Aorta (tissue), 5 donors: ENCODE measurements around the gene UBE2J1. TPM values are rescaled to one million over a fixed set of nuclear protein-coding genes. Genes with fewer than 3 reads are reported as not detected.

Experiments used
- ATAC-seq: fragments of 200-7000 bp; cut with Tn5 transposase; one replicate; pipeline ENCODE4 v1.9.1; 2022; ENCODE audit warnings: moderate library complexity; ENCODE audit not compliant: low FRiP score
- DNase-seq, 2 donors: peaks; one replicate each; pipeline ENCODE4 v3.0.0-alpha.2; 2020
- H3K27ac ChIP-seq, 2 donors: one replicate each; pipeline ENCODE4 v1.5.1; 2013; ENCODE audit warnings: low read length in 2 of 2, mild to moderate bottlenecking in 2 of 2, moderate library complexity in 2 of 2, control low read depth in 1 of 2, inconsistent platforms in 1 of 2, low read depth in 1 of 2
- H3K27me3 ChIP-seq, 2 donors: one replicate each; pipeline ENCODE4 v1.6.1; 2013; ENCODE audit warnings: control low read depth in 1 of 2, low read length in 1 of 2, mild to moderate bottlenecking in 1 of 2, moderate library complexity in 1 of 2; ENCODE audit not compliant: insufficient read depth in 2 of 2, control insufficient read depth in 1 of 2
- H3K36me3 ChIP-seq, 2 donors: one replicate each; pipeline ENCODE4 v1.6.1; 2013; ENCODE audit warnings: control low read depth in 1 of 2, low read length in 1 of 2, mild to moderate bottlenecking in 1 of 2; ENCODE audit not compliant: insufficient read depth in 2 of 2, control insufficient read depth in 1 of 2
- H3K4me1 ChIP-seq, 2 donors: one replicate each; pipeline ENCODE4 v1.6.1; 2013; ENCODE audit warnings: low read length in 2 of 2, control low read depth in 1 of 2, mild to moderate bottlenecking in 1 of 2, moderate library complexity in 1 of 2; ENCODE audit not compliant: insufficient read depth in 2 of 2, control insufficient read depth in 1 of 2
- H3K4me3 ChIP-seq, 2 donors: one replicate each; pipeline ENCODE4 v1.5.1; 2013; ENCODE audit warnings: low read length in 2 of 2, control low read depth in 1 of 2, mild to moderate bottlenecking in 1 of 2
- H3K9me3 ChIP-seq: one replicate; pipeline ENCODE4 v1.6.1; 2013; ENCODE audit warnings: mild to moderate bottlenecking, low read length; ENCODE audit not compliant: control insufficient read depth
- WGBS, 2 donors: extraction: QIAGEN DNeasy Blood & Tissue Kit; methylation state at CpG; one replicate each; pipeline ENCODE4 v1.1.7; 2013; 5-methylcytosine and 5-hydroxymethylcytosine counted together
- intact Hi-C, 2 donors: fragments of 100-400 bp; cut with DNase I; formaldehyde crosslinking; loops; one replicate each; pipeline versions ENCODE4 v1.14.2 to v1.15.0; 2022
- polyA plus RNA-seq, 2 donors: library from polyadenylated mRNA; stranded (reverse); fragments of 200-250 nt; gene quantifications; one replicate each; pipeline ENCODE4 v1.2.3, GENCODE V29; 2013
- total RNA-seq, 2 donors: library from RNA; stranded (reverse); fragmentation: NEBNext Ultra II Directional; extraction: Animal tissue kit (Norgen Biotek cat#: 25700); gene quantifications; one replicate each; pipeline ENCODE4 v1.2.1, GENCODE V29; 2021
- donor health status: healthy with polysubstance abuse.
- donor health status: Bipolar disorder and iron deficiency.
- donor health status: DM: no; HTN: no; CAD: no.
- donor health status: DM: no; HTN: no; CAD: no.
- donor health status: DM: yes; HTN: yes; CAD: no.

The UBE2J1 gene
- total and polyA plus RNA-seq, 4 donors, result 18.6 to 38.7 (median 31.9) TPM

- Histone ChIP-seq H3K4me3 (no peak overlapping the region), H3K4me1 (no peaks in the 10 kb centered on the region), H3K27me3 (no peaks in the 10 kb centered on the region), H3K36me3 (no peaks in the 10 kb centered on the region), H3K27ac (no peak overlapping the region), H3K9me3 (no peaks in the 10 kb centered on the region)
- intact Hi-C loops, result no loop called here
- 70 to 76% methylated on average over 1 of the region's 1 CpG for WGBS, 2 donors
- ATAC-seq (no peak), DNase-seq (no peak)
Measured at GRCh38 chr6:89356642-89357170, 4.2 kb upstream of the UBE2J1 start.

DNA sequence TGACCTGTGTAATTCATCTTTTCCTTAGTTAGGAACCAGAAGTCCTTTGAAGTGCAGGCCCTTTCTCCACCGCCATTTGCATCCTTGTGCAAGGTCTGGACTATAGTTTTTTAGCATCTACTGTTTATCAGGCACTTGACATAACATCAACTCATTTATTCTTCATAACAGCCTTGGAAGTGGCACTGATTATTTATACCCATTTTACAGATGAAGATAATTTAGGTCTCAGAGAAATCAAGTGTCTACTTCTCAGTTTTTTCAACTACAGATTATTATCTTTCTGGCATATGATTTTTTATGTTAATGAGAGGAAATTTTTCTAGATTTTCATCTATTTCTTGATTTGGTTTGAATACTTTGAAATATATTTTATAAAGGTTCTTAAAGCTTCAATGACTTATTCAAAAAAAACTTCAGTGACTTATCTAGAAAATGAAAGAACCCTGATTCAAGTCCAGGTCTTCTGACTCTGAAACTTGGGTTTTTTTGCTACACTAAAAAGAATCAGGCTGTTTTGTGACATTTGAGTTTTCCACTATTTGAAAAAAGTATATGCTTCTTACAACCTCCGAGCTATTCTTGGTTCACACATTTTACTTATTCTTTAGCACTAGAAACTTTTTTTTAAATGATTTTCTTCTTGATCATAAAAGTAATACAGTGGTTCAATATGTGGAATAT, 3.1 kb upstream of the UBE2J1 start:
- intact Hi-C loops, result no loop called here
- no peaks in the 10 kb centered on the region for H3K36me3 ChIP-seq
- H3K9me3 ChIP-seq, result no peaks in the 10 kb centered on the region
- ATAC-seq, result no peak
- peaks cover 0 to under 1% of the 10 kb centered on the region in 2 donors for H3K4me1 ChIP-seq
- DNase-seq, result no peak
- WGBS, 2 donors, result 77 to 82% methylated on average over 2 of the region's 2 CpGs
- no peak overlapping the region for H3K27ac ChIP-seq
- no peak overlapping the region for H3K4me3 ChIP-seq
- H3K27me3 ChIP-seq, result no peaks in the 10 kb centered on the region

DNA sequence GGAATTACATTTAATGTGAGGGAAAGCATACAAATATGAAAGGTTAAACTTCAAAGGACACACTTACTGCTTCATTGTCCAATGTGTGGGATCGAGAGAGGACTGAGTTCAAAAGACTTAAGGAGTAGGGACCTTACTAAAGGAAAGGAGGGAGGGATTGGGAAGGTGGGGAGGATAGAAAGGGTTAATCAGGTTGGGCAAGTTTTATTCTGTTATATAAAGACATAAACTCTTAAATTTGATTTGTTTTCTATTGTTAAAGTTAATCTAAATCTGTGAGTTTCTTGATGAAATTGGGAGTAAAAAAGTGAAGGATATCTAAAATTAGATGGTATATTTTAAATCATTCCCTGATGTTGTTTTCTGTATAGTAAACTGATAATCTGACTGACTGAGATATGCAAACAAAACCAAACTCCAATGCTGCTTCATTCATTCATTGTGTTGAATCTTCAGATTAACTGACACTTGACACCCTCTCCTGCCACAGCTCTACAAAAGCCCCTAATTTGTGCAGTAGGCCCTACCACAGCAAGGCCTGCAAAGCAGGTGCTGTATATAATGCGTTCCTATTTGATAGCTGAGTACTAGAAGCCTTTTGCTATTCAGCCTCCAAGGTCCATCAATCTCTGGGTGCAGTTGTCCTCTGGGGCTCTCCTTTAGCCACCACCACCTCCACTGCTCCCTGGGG, 1.3 kb upstream of the UBE2J1 start:
- intact Hi-C loops, result loop anchor here (5.0 kb wide), 3 partner anchors 42 to 372 kb away; partner anchors contain the start of gene PNRC1 (in 1 of the 2)
- Histone ChIP-seq H3K4me3 (no peak overlapping the region), H3K27ac (no peak overlapping the region)

GRCh38 chr6:89353118-89353556, 615 bp upstream of the UBE2J1 start:
- no peaks in the 10 kb centered on the region for H3K27me3 ChIP-seq
- intact Hi-C loops, result loop anchor here (5.0 kb wide), 3 partner anchors 41 to 371 kb away; partner anchors contain the start of gene PNRC1 (in 1 of the 2)
- H3K27ac ChIP-seq, result peak overlapping the region; percentile 87 to 100
- ATAC-seq (no peak), DNase-seq (peak in 1 of 2 donors; percentile 47)
- H3K4me1 ChIP-seq, result peaks cover 0 to 1% of the 10 kb centered on the region in 2 donors
- no peaks in the 10 kb centered on the region for H3K9me3 ChIP-seq
- H3K4me3 ChIP-seq, result peak overlapping the region; percentile 64 to 85
- no peaks in the 10 kb centered on the region for H3K36me3 ChIP-seq
- 43 to 45% methylated on average over 27 of the region's 27 CpGs for WGBS, 2 donors

More for the DNA sequence above, 1.3 kb upstream of the UBE2J1 start:
- no peaks in the 10 kb centered on the region for H3K36me3 ChIP-seq
- ATAC-seq, result no peak
- whole genome bisulfite sequencing, 2 donors, result 84 to 91% methylated on average over 2 of the region's 2 CpGs
- peaks cover 0 to 1% of the 10 kb centered on the region in 2 donors for H3K4me1 ChIP-seq
- H3K9me3 ChIP-seq, result no peaks in the 10 kb centered on the region
- no peaks in the 10 kb centered on the region for H3K27me3 ChIP-seq
- no peak for DNase-seq

DNA sequence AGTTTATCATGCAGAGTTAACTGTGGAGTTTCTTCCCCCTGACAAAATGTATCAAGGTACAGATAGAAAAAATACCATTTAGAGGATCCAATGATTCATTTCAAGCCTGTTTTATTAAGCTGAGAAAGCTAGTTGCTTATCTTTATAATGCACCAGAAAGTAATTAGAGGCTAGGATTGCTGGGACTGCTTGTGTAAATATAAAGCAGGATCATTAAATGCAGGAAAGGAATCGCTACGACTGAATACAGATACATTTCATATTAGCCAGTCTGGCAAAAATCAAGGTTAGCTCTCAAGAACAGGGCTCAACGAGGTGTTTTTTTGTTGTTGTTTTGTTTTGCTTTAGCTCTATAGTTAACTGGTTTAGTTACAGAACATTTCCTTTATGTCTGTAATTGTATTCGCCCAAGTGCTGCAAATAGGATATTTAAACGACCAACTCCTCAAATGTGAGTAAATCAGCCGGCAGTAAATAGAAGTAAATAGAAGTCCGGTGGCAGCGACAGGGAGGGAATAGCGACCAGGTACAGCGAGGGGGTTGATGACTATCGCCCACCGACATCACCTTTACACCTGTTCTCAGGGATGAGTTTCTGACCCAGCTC, 748 bp downstream of the UBE2J1 start:
- Histone ChIP-seq H3K4me1 (peaks cover 0 to 1% of the 10 kb centered on the region in 2 donors), H3K36me3 (no peaks in the 10 kb centered on the region), H3K27me3 (no peaks in the 10 kb centered on the region), H3K27ac (peak overlapping the region in 1 of 2 donors; percentile 100), H3K9me3 (no peaks in the 10 kb centered on the region), H3K4me3 (peak overlapping the region; percentile 64 to 99)
- WGBS, 2 donors, result 0% methylated on average over 12 of the region's 12 CpGs
- intact Hi-C loops, result loop anchor here (5.0 kb wide), 3 partner anchors 39 to 369 kb away; partner anchors contain the start of gene PNRC1 (in 1 of the 2)
- ATAC-seq (no peak), DNase-seq (no peak)

- DNase-seq (no peak), ATAC-seq (no peak)
- H3K27me3 ChIP-seq, result no peaks in the 10 kb centered on the region
- intact Hi-C loops, result loop anchor here (5.0 kb wide), 3 partner anchors 38 to 368 kb away; partner anchors contain the start of gene PNRC1 (in 1 of the 2)
- 26 to 32% methylated on average over 4 of the region's 4 CpGs for WGBS, 2 donors
- H3K9me3 ChIP-seq, result no peaks in the 10 kb centered on the region
- H3K4me3 ChIP-seq, result no peak overlapping the region
- H3K36me3 ChIP-seq, result no peaks in the 10 kb centered on the region
- peaks cover 0 to 1% of the 10 kb centered on the region in 2 donors for H3K4me1 ChIP-seq
- H3K27ac ChIP-seq, result no peak overlapping the region
Measured at GRCh38 chr6:89350281-89350966, 2.1 kb downstream of the UBE2J1 start.

- no peaks in the 10 kb centered on the region for H3K27me3 ChIP-seq
- H3K4me1 ChIP-seq, result peaks cover 0 to 1% of the 10 kb centered on the region in 2 donors
- no peak for DNase-seq
- no peak for ATAC-seq
- intact Hi-C loops, result no loop called here
- no peak overlapping the region for H3K27ac ChIP-seq
- 90 to 98% methylated on average over 1 of the region's 1 CpG for WGBS, 2 donors
- H3K9me3 ChIP-seq, result no peaks in the 10 kb centered on the region
- H3K36me3 ChIP-seq, result no peaks in the 10 kb centered on the region
- no peak overlapping the region for H3K4me3 ChIP-seq
Measured at GRCh38 chr6:89348372-89348771, 4.2 kb downstream of the UBE2J1 start.

GRCh38 chr6:89347825-89348224, 4.7 kb downstream of the UBE2J1 start:
- peaks cover 0 to 1% of the 10 kb centered on the region in 2 donors for H3K4me1 ChIP-seq

More at GRCh38 chr6:89347825-89348224, 4.7 kb downstream of the UBE2J1 start:
- no peak overlapping the region for H3K4me3 ChIP-seq
- no peaks in the 10 kb centered on the region for H3K9me3 ChIP-seq
- intact Hi-C loops, result no loop called here
- H3K27ac ChIP-seq, result no peak overlapping the region
- 37 to 61% methylated on average over 2 of the region's 2 CpGs for WGBS, 2 donors
- H3K27me3 ChIP-seq, result no peaks in the 10 kb centered on the region
- ATAC-seq (no peak), DNase-seq (peak in 1 of 2 donors; percentile 64)
- H3K36me3 ChIP-seq, result no peaks in the 10 kb centered on the region
